ENCODE measurements around the gene PRSS56. TPM values are rescaled to one million over a fixed set of nuclear protein-coding genes. Genes with fewer than 3 reads are reported as not detected.

Gene PRSS56
- not detected in 2 replicates for total RNA-seq

GRCh38 chr2:232519581-232520438 lies at the start of gene PRSS56:
TSS of gene PRSS56 (plus strand) at chr2:232520388. CDS start at chr2:232520599, 211 bp downstream.

GRCh38 chr2:232487385-232488096 lies 32.6 kb upstream of the PRSS56 start, which contains the start of gene ECEL1:
TSS of gene ECEL1 (minus strand) at chr2:232487834. CDS start at chr2:232486653, 1,181 bp downstream.

GRCh38 chr2:232525791-232526371 lies 5.7 kb downstream of the PRSS56 start, which contains the start of gene CHRND:
TSS of gene CHRND (plus strand) at chr2:232526160. CDS start at chr2:232526216, 56 bp downstream.

GRCh38 chr2:232539298-232540231 lies 19.4 kb downstream of the PRSS56 start, which contains the start of gene CHRNG:
TSS of gene CHRNG (plus strand) at chr2:232539692. CDS start at chr2:232539748, 56 bp downstream.

GRCh38 chr2:232550354-232551249 lies 30.4 kb downstream of the PRSS56 start, which contains the start of the genes EIF4E2 and TIGD1:
TSS of gene EIF4E2 (plus strand) at chr2:232550689. CDS start at chr2:232550725, 36 bp downstream.
TSS of gene TIGD1 (minus strand) at chr2:232550557. CDS start at chr2:232549882, 675 bp downstream.

Other genes with a start within 250 kb of the PRSS56 start
- not detected in 2 replicates for gene ALPP, start 141.6 kb upstream of the PRSS56 start, total RNA-seq
- gene ALPG, start 113.5 kb upstream of the PRSS56 start, total RNA-seq: not detected in 2 replicates
- not detected in 2 replicates for gene ALPI, start 64.2 kb upstream of the PRSS56 start, total RNA-seq
- not detected in 2 replicates for gene ECEL1, start 32.6 kb upstream of the PRSS56 start, total RNA-seq
- not detected in 2 replicates for gene CHRND, start 5.8 kb downstream of the PRSS56 start, total RNA-seq
- not detected in 2 replicates for gene CHRNG, start 19.3 kb downstream of the PRSS56 start, total RNA-seq
- gene TIGD1, start 30.2 kb downstream of the PRSS56 start, total RNA-seq: 1.1 and 2.2 TPM in 2 replicates
- gene EIF4E2, start 30.3 kb downstream of the PRSS56 start, total RNA-seq: 86.3 and 104 TPM in 2 replicates
- gene EFHD1, start 113.2 kb downstream of the PRSS56 start, total RNA-seq: 0.21 and 0.84 TPM in 2 replicates
- gene GIGYF2, start 176.9 kb downstream of the PRSS56 start, total RNA-seq: 29.7 and 36.9 TPM in 2 replicates

Measured in airway epithelial cell (primary cell).